T-helper 2 cell treated with Interferon-gamma antibody and Interleukin-4, amounts not matched to agents 100 ng/mL and 5 ng/mL, for 36 hours (primary cell): ENCODE results near the gene XRN1. TPM values are rescaled to one million over a fixed set of nuclear protein-coding genes. Genes with fewer than 3 reads are reported as not detected.

ENCODE experiments used
- intact Hi-C: fragments of 100-400 bp; cut with micrococcal nuclease; formaldehyde crosslinking; loops from one replicate; pipeline ENCODE4 v1.15.1; 2023
- total RNA-seq: library from RNA; stranded (reverse); gene quantifications from 2 replicates; pipeline ENCODE4 v1.2.3, GENCODE V29; 2022

XRN1 gene
- total RNA-seq, 1 donor from 2014 or later = 66.4 TPM

GRCh38 chr3:142274908-142275307 lies 172.9 kb downstream of the XRN1 start:
- intact Hi-C loops = loop anchor here (5.0 kb wide), 1 partner anchor 48 kb away; the partner anchor contains the start of gene GK5

DNA sequence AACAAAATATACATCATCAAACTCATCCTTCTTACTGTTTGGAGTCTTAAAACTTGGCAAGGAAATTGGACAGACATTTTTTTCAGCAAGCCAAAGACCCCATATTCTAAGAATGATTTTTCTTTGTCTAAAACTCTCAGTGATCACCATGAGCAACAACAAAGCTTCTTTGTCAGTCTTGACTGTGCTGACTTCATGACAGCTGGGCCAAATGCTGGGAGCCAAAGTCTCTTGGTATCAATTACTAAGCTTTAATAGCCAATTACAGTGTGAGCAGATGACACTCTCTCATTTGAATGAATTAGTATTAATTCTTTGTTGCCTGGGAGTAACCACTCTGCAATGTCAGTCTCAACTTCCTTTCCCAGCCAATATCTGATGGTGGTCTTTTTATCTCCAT lies 174.3 kb downstream of the XRN1 start:
- intact Hi-C loops = loop anchor here (5.0 kb wide), 1 partner anchor 46 kb away; the partner anchor contains the start of gene GK5

GRCh38 chr3:142272200-142272891 lies 175.5 kb downstream of the XRN1 start:
- intact Hi-C loops = loop anchor here (5.0 kb wide), 1 partner anchor 45 kb away; the partner anchor contains the start of gene GK5

DNA sequence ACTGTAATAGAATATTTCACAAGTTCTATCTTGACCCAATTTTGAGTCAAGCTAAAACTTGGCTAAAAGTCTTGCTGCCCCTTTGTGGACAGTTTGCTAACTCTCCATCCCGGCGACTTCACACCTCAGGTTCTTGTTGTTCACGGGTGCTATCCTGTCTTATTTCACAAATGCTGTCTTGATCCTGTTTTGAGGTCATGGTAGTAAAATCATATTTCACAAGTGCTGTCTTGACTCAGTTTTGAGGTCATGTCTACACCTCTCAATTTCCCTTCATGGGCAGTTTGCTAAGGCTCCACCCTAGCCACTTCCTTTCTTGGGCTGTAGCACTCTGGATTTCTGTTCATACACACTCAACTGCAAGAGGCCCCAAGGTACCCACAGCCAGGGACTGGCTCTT lies 177.4 kb downstream of the XRN1 start:
- intact Hi-C loops = loop anchor here (5.0 kb wide), 1 partner anchor 43 kb away; the partner anchor contains the start of gene GK5

GRCh38 chr3:142269767-142270166 lies 178.1 kb downstream of the XRN1 start:
- intact Hi-C loops = loop anchor here (5.0 kb wide), 1 partner anchor 42 kb away; the partner anchor contains the start of gene GK5

DNA sequence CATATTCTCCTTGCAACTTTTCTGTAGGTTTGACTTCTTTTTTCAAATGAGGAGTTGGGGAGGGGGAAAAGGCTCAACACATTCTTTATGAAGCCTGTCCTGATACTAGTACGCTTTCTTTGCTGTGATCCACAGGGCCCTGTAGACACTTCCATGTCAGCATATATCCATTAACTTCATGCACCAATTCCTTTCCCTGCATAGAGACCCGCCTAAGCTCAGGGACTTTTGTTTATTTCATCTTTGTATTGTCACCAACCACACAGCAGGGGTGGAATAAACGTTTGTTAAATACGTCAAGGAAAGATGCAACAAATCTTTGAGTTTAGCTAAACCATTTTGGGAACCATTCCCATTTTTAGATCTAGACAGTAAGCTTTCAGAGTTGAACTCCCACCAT lies 179.4 kb downstream of the XRN1 start:
- intact Hi-C loops = no loop called here

- intact Hi-C loops = no loop called here
These were observed 180.6 kb downstream of the XRN1 start for GRCh38 chr3:142267269-142267668.

- intact Hi-C loops = no loop called here
These were observed 184.7 kb downstream of the XRN1 start for GRCh38 chr3:142263112-142263511.

- intact Hi-C loops = no loop called here
These were observed 188.5 kb downstream of the XRN1 start for GRCh38 chr3:142259359-142259758.

DNA sequence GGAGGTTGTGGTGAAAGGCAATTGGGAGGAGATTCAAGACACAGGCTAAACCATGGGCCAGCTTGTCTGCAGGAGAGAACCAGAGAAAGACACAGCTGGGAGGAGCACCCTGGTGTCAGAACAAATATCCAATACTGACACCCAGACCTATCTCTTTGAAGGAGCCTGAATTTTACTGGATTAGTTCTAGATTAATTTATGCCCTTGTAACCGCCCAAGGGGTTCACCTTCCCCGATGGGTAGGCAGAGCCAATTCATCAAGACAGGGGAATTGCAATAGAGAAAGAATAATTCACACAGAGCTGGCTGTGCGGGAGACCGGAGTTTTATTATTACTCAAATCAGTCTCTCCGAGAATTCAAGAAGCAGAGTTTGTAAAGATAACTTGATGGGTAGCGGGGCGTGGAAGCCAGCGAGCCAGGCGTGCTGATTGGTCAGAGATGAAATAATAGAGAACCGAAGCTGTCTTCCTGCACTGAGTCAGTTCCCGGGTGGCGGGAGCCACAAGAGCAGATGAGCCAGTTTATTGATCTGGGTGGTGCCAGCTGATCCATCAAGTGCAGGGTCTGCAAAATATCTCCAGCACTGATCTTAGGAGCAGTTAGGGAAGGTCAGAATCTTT lies 191.0 kb downstream of the XRN1 start:
- intact Hi-C loops = no loop called here

Other genes with a start within 250 kb of the XRN1 start
- gene GK5, start 222.5 kb downstream of the XRN1 start, total RNA-seq = 17.7 and 20.8 TPM in 2 replicates
- 31.0 and 31.9 TPM in 2 replicates for gene ATR, start 130.7 kb upstream of the XRN1 start, total RNA-seq
- gene PLS1, start 148.4 kb upstream of the XRN1 start, total RNA-seq = 5.5 and 6.1 TPM in 2 replicates